ENCODE results near the gene ANTXR1. TPM values are rescaled to one million over a fixed set of nuclear protein-coding genes. Genes with fewer than 3 reads are reported as not detected.

The ANTXR1 gene
- polyA plus RNA-seq, 1 of the 3 experiments (the other 2 are of a cell fraction), result 114 TPM

DNA sequence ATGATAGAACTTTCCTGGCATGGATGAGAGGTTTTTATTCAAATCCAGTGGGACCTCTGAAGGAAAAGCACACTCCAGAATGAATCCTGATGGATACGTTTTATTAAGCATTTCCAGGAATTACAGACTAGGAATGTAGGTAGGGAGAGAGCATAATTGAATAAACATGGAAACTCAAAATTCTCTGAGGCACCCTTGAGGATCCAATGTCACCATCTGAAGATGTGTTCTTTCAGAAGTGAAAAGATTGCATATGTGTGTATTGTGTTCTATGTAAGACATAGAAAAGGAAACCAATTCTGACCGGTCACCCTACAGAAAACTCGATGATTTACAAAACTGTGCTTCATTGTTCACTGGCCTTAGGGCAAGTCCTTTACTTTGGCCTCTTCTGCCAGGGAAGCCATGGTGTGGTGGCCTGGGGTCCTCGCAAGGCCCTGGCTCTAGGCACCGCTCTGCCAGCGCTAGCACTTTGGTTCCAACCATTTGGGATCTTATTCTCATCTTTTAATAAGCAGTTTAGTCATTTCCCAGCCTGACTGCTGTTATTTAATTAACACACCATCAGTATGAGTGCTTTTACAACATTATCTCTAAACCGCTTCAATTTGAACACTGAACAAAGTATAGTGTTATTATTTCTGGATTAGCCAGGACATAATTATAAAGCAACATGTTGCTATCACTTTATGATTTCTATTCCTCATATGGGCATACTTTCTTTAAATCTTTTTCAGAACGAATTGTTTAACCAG is 43.1 kb upstream of the ANTXR1 start:
- Histone ChIP-seq H3K27me3 (ENCODE audit: insufficient read depth) (no peaks in the 10 kb centered on the region), H3K79me2 (ENCODE audit: insufficient read depth) (no peaks in the 10 kb centered on the region), H3K4me2 (no peak overlapping the region), H2AFZ (ENCODE audit: low read depth) (no peak overlapping the region), H3K9ac (no peak overlapping the region), H3K9me3 (no peaks in the 10 kb centered on the region), H3K9me2 (no peaks in the 10 kb centered on the region), H4K20me1 (ENCODE audit: insufficient read depth) (no peaks in the 10 kb centered on the region), H3K4me1 (ENCODE audit: control insufficient read depth in 1 of 2, insufficient read depth in 2 of 2, low read depth in 1 of 2, low read length in 1 of 2) (peaks cover 2 to 25% of the 10 kb centered on the region in 2 experiments; a peak in 3 of 4 replicates), H3K4me3 (ENCODE audit: low read depth in 2 of 2, low read length in 1 of 2) (no peak overlapping the region), H3F3A (replicated peaks; ENCODE audit: insufficient read depth) (peaks cover 29% of the 10 kb centered on the region), H3K27ac (ENCODE audit: low read depth in 2 of 2, low read length in 1 of 2) (peak overlapping the region in 1 of 2 experiments; percentile 91; a peak in 2 of 4 replicates), H3K36me3 (replicated peaks in 1 of 2; ENCODE audit: control insufficient read depth in 1 of 2, insufficient read depth in 2 of 2, low read length in 1 of 2) (no peaks in the 10 kb centered on the region)
- 87% methylated on average over 8 of the region's 8 CpGs for WGBS (ENCODE audit: low lambda C conversion rate)
- DNase-seq, result no peak
- ChIA-PET CTCF (interaction anchor here (1.3 kb wide), 1 partner anchor 218 kb away, joined by 3 read pairs; no protein-coding TSS in a partner anchor), POLR2A (no interaction called here)
- TF ChIP-seq RXRA (IDR thresholded peaks at IDR 0.05; ENCODE audit: borderline replicate concordance, low read depth) (no peak), ELF1 (IDR thresholded peaks at IDR 0.05) (no peak), NRF1 (IDR thresholded peaks at IDR 0.05; ENCODE audit: low read depth, low read length) (no peak), MXI1 (IDR thresholded peaks at IDR 0.05; ENCODE audit: low read depth, low read length) (no peak), RCOR1 (IDR thresholded peaks at IDR 0.05; ENCODE audit: low read length) (no peak), RAD21 (IDR thresholded peaks at IDR 0.05; ENCODE audit: low read length) (no peak), RFX5 (IDR thresholded peaks at IDR 0.05; ENCODE audit: low read length) (no peak), CHD2 (IDR thresholded peaks at IDR 0.05; ENCODE audit: low read length, partially characterized antibody) (no peak), NFIC (IDR thresholded peaks at IDR 0.05; ENCODE audit: borderline replicate concordance) (no peak), YY1 (IDR thresholded peaks at IDR 0.05; ENCODE audit: low read depth) (no peak), EP300 (IDR thresholded peaks at IDR 0.05; ENCODE audit: borderline replicate concordance in 1 of 2, low read depth in 1 of 2, low read length in 1 of 2) (no peak), SIN3A (IDR thresholded peaks at IDR 0.05; ENCODE audit: borderline replicate concordance, low read depth, low read length) (no peak), USF1 (IDR thresholded peaks at IDR 0.05; ENCODE audit: borderline replicate concordance, low read depth) (no peak), TAF1 (IDR thresholded peaks at IDR 0.05; ENCODE audit: borderline replicate concordance, low read depth, low read length) (no peak), FOSL2 (IDR thresholded peaks at IDR 0.05; ENCODE audit: borderline replicate concordance, low read depth) (no peak), PBX3 (IDR thresholded peaks at IDR 0.05) (no peak)
- TF ChIP-seq, protein P1, sequence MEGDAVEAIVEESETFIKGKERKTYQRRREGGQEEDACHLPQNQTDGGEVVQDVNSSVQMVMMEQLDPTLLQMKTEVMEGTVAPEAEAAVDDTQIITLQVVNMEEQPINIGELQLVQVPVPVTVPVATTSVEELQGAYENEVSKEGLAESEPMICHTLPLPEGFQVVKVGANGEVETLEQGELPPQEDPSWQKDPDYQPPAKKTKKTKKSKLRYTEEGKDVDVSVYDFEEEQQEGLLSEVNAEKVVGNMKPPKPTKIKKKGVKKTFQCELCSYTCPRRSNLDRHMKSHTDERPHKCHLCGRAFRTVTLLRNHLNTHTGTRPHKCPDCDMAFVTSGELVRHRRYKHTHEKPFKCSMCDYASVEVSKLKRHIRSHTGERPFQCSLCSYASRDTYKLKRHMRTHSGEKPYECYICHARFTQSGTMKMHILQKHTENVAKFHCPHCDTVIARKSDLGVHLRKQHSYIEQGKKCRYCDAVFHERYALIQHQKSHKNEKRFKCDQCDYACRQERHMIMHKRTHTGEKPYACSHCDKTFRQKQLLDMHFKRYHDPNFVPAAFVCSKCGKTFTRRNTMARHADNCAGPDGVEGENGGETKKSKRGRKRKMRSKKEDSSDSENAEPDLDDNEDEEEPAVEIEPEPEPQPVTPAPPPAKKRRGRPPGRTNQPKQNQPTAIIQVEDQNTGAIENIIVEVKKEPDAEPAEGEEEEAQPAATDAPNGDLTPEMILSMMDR (IDR thresholded peaks at IDR 0.05), result no peak
- TF ChIP-seq, protein P2, sequence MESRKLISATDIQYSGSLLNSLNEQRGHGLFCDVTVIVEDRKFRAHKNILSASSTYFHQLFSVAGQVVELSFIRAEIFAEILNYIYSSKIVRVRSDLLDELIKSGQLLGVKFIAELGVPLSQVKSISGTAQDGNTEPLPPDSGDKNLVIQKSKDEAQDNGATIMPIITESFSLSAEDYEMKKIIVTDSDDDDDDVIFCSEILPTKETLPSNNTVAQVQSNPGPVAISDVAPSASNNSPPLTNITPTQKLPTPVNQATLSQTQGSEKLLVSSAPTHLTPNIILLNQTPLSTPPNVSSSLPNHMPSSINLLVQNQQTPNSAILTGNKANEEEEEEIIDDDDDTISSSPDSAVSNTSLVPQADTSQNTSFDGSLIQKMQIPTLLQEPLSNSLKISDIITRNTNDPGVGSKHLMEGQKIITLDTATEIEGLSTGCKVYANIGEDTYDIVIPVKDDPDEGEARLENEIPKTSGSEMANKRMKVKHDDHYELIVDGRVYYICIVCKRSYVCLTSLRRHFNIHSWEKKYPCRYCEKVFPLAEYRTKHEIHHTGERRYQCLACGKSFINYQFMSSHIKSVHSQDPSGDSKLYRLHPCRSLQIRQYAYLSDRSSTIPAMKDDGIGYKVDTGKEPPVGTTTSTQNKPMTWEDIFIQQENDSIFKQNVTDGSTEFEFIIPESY (IDR thresholded peaks at IDR 0.05; ENCODE audit: borderline replicate concordance, low read depth), result no peak
- TF ChIP-seq, protein P3, sequence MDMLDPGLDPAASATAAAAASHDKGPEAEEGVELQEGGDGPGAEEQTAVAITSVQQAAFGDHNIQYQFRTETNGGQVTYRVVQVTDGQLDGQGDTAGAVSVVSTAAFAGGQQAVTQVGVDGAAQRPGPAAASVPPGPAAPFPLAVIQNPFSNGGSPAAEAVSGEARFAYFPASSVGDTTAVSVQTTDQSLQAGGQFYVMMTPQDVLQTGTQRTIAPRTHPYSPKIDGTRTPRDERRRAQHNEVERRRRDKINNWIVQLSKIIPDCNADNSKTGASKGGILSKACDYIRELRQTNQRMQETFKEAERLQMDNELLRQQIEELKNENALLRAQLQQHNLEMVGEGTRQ (IDR thresholded peaks at IDR 0.05; ENCODE audit: borderline replicate concordance, low read depth, low read length), result no peak

All from SK-N-SH (cell line).